NCI-H510A (cell line): Measurements from ENCODE around the gene NARS2.
"Not testable (repeated sequence)": the region's sequence is repeated elsewhere in the genome, so short reads cannot be mapped to it uniquely, and the experiment has no call there.

Experiments
- DNase-seq: peaks from one replicate; lab custom pipeline; 2025; lab: John Stamatoyannopoulos, UW

Gene NARS2

DNA sequence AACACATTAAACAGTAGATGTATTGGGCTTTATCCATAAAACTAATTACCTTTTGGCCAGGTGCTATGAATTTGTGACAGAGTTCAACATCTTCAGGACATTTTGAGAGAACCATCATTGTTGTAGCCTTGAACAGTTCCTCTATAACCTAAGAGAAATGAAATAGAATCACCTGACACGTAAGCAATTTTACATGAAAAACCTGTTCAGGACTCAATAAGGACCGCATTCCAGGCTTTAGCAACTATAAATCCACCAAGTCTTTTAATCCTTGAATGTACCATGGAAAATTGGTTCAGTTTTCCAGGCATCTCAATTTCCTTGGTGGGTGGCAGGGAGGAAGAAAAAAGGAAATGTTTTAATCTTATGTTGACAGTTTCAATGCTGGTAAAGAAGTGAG, 96.1 kb downstream of the NARS2 start:
- no peak for DNase-seq

DNA sequence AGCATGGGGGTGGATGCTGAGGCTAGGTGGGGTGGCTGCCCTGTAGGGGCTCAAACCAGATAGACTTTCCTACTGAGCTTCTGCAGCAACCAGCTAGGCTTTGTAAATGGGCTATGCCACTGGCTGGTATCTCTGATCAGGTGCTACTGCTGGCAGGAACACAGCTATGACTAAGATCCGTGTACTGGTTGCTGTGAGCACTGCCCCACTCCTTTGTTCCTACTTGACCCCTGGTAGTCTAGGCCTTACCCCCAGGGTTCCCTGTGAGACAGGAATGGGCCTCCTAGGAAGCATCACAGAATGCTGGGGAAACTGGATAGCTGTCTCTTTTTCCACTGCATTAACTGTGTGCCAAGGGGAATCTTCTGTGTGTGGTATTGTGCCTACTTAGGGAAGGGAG, 98.6 kb downstream of the NARS2 start:
- DNase-seq, result no peak

DNA sequence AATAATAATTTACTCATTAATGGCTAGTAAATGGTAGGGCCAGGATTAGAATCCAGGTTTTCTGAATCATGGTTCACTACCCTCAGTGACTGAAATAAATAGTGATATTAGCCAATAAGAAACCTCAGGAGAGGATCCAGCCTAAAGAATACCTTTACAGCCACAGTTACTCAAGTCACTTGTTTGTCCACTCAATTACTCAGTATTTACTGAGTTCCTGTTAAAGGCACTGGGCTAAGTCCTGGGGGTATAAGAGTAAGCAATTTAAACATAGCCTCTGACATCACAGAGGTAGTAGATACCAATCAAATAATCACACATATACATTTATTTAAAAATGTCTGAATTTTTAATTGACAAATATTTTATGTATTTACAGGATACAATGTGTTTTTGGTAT, 100.2 kb downstream of the NARS2 start:
- DNase-seq, result no peak

DNA sequence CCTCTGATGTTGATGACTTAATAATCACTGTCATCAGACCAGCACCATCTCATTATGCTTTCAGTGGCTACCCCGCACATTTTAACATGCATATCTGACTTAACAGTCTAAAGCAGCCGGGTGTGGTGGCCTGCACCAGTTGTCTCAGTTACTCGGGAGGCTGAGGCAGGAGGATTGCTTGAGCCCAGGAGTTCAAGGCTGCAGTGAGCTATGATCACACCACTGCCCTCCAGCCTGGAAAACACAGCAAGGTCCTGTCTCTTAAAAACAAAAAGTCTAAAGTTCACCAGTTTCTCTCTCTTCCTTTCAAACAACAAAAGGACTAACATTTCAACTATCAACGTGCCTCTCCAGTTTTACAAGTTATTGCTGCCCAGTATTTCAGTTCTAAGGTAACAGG, 101.8 kb downstream of the NARS2 start:
- no peak for DNase-seq

DNA sequence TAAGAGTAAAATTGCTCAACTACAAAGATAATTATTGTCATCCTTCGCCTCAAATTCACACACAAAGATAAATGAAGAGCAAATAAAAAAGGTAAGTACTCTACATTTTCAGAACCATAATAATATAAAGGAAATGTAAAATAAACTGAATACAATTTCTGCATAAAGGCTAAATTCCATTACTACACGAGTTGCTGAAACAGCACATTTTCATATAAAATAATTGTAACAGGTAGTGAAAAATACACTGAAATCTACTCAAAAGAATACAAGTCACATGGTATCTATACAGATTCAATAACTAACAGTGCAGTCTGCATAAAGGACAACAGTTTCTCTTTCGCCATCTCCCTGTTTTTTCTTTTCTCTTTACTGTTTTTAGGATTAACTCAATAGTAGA, 102.3 kb downstream of the NARS2 start:
- no peak for DNase-seq

DNA sequence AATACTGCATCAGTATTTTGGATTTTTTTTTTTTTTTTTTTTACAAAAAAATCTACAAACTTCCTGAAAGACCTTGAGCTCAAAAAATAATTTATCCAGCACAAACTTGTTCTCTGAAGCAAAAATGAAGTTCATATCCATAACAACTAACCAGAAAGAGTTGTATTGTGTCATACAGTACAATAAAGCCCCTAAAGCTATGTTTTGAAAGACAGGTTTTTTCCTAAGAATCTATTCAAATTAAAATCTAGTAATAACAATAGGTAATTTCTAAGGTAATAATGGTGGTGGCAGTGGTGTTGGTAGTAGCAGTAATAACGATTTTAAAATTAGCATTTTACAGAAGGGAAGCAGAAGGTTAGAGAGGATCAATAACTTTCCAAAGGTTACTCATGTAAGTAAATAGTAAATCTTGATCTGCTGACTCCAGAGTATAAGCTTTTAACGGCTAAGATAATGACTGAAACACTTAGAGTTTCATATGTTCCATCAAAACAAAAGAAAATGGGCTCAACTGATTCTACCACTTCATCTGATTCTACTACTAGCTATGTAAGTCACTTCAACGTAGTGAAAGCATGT, 103.7 kb downstream of the NARS2 start:
- DNase-seq, result no peak

DNA sequence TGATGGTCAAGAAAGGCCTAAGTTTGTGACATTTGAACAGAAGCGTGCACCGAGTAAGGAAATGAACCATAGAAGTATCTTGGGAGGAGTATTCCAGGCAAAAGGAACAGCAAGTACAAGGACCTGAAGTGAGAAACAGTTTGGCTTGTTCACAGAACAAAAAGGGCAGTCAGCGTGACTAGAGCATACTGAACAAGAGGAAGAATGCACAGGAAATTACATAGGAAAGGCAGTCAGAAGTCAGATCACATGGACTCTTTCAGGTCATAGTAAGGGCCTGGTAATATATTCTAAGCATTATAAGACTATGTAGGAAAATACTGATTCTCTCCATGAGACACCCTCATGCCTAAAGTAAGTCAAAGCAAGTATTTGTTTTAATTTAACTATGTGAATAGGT, 104.8 kb downstream of the NARS2 start:
- no peak for DNase-seq

DNA sequence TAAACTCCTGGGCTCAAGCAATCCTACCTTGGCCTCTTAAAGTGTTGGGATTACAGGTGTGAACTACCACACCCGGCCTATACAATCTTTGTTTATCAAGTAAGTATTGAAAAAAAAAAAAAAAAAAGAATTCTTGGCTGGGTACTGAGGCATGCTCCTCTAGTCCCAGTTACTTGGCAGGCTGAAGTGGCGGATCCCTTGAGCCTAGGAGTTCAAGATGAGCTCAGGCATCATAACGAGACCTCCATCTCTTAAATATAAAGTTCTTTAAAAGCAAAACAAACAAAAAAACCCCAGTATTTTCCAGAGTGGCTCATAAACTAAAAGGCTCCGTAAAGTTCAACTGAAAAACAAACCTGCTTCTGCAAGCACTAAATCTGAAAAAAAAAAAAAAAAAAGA, 106.7 kb downstream of the NARS2 start:
- no peak for DNase-seq

DNA sequence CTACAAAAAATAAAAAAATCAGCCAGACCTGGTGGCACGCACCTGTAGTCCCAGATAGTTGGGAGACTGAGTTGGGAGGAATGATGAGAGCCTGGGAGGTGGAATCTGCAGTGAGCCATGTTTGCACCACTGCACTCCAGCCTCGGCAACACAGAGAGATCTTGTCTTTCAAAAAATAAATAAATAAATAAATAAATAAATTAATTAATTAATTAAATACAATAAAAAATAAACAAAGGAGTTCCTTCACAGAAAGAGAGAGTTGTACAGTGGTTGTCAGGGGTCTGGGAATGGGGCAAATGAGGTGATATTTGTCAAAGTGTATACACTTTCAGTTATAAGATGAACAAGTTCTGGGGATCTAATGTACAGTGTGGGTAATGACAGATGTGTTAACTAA, 107.3 kb downstream of the NARS2 start:
- no peak for DNase-seq

DNA sequence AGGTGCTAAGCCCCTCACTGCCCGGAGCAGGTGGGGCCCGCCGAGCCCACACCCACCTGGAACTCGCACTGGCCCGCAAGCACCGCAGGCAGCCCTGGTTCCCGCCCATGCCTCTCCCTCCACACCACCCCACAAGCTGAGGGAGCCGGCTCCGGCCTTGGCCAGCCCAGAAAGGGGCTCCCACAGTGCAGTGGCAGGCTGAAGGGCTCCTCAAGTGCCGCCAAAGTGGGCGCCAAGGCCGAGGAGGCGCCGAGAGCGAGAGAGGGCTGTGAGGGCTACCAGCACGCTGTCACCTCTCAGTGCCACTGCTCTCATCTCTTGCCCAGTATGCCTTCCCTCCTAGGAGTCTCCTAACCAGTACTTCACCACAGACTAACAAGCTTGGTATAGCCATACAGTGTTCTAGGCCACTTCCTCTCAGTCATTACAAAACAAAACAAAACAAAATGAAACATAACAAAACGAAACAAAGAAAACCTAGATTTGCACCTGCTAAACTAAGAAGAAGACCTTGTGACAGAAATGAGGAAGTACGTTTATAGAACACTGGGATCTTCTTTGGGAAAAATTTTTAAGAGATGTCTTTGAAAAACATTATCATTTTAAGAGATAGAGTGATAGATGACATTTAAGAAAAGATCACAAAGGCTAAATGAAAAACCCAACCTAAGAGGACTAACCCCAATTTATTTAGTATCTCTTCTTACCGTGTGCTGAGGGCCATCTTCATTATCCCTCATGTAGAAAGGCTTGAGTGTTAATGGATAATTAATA, 109.3 kb downstream of the NARS2 start:
- DNase-seq, result no peak

DNA sequence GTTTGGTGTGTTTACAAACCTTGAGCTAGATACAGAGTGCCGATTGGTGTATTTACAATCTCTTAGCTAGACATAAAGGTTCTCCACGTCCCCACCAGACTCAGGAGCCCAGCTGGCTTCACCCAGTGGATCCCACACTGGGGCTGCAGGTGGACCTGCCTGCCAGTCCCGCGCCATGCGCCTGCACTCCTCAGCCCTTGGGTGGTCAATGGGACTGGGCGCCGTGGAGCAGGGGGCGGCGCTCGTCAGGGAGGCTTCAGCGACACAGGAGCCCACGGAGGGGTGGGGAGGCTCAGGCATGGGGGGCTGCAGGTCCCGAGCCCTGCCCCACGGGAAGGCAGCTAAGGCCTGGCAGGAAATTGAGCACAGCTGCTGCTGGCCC, 109.9 kb downstream of the NARS2 start:
- DNase-seq, result not testable (repeated sequence)

DNA sequence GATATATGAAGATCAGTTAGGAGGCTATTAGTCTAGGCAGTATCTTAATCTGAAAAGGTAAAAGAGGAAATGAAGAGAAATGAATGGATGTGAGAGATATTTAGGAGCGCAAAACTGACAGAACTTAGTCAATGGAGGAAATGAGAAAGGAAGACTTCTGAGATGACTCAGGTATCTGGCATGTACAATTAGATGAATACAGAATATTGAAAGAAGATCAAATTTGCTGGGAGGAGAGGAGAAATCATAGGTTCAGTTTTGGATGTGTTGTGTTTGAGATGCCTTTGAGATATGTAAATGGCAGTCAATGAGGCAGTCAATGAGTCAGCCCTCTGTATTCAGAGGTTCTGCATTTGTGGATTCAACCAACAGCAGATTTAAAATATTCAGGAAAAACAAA, 114.2 kb downstream of the NARS2 start:
- no peak for DNase-seq

DNA sequence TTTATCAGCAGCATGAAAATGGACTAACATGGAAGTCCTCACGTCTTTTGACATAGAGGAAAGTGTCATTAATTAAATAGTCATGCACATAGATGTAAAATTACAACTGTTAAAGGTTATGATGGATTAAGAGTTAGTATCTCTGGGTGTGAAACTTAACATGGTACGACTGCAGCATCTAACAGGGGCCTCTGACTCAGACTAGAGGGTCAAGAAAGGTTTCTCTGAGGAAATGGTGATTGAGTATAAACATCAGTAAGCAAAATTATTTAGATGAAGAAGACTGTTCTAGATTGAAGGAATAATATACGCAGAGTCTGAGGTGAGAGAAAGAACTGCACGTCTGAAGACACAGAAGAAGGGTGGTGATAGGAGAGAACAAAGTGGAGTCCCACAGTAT, 114.9 kb downstream of the NARS2 start:
- no peak for DNase-seq

DNA sequence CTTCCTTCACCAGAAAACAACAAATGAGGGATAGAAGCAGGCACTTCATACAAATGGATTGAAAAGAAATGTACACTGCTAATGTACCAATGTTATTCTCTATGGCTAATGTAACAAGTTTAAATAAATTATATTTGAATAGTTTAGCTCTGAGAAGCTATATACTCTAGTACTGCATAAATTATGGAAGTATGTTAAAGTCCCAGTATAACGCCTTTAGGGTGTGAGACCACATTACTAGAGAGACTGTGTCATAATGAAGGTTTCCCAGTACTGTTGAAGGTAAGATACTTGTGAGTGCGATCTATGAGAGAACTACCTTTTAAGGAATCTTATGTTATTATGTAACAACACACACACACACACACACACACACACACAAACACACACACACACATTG, 117.2 kb downstream of the NARS2 start:
- no peak for DNase-seq

DNA sequence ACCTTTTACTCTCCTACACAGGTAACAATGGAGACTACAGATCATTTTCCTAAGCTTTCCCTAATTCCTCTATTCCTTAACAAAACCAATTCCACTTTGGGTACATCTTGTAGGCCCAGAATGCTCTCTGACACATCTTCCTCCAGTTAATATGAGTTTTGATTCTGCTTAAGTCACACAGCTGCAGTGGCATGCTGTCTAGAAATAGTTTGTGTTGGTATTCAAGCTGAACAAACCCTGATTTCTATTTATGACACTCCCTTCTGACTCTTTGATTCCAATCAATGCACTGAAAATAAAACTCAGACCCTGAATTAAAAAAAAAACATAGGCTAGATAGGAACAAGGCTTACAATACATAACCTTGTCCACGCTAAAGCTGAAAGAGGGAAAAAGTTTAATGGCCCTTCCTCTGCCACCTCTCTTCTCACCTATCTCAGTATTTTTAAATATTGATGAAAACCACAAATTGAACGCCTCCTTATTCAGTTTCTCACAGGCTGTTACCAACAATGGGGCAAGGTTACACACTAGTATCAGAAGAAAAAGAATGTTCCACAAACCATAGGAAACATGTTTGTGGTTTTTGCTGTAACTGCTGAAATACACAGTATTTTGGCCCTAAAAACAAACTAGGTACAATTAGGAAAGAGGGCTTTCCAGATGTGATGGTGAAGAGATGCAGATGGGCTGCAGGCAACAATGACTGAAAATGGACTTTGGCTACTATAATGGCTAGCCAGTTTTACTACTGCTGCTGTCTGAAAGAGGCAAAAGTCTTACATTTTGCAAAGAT, 121.3 kb downstream of the NARS2 start:
- no peak for DNase-seq

DNA sequence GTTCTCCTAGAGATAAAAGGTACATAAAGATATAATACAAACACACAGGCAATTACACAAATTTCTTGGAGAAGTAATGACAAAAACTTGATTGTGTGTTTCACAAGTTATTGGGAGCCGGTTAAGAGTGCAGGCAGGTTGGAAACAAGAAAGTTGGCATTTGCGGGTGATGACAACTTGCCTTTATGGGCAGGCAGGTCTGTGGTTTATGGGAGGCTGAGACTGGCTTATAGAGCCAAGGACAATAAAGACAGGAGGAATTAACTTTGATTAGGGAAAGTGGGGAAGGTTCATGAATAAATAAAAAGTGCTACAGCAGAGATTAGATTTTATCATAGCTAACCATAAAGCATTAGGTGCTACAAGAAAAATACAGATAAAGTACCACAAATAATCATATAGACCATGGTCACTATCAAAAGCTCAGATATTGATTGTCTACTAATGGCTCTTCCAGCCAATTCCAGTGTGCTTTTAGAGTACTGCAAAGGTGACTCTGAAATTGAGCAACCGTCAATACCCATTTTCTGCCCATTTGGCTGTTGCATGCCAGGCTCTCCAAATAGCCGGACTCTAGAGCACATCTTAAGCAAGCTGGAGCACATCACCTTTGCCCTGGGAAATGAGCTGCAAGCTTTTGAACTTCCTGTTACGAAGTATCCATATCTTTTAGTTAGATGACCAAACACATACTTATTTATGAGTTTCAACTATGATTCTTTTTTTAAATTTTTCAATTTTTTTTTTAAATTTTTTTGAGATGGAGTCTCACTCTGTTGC, 123.1 kb downstream of the NARS2 start:
- no peak for DNase-seq

DNA sequence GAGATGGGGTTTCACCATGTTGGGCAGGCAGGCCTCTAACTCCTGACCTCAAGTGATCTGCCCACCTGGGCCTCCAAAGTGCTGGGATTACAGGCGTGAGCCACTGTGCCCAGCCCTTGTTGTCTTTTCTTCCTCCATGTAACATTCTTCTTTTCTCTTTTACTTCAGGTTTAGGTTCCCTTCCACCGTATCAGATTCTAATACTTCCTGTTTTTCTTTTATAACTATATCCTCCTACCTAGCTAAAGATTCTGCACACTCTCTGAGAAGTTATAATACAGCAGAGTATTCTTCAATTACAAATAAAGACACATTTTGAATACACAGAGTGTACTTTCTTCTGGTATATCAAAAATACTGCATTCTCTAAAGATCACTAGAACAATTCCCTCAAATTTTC, 123.8 kb downstream of the NARS2 start:
- no peak for DNase-seq

DNA sequence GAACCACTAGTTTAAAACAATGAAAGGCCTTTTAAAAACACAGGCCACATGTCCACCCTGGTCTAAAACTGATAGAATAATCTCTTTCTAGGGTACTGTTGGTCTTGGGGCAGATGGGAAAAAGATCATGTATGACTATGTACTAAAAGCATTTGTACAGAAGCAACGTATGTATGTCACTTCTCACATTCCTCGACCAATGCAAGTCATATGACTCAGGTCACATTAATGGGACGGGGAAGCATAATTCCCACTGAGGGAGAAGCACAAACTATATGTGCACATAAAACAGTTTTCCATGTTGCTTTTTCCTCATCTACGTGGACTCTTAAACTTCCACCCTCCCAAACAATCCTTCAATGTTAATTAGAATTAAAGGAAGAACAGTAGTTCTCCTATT, 124.8 kb downstream of the NARS2 start:
- no peak for DNase-seq

DNA sequence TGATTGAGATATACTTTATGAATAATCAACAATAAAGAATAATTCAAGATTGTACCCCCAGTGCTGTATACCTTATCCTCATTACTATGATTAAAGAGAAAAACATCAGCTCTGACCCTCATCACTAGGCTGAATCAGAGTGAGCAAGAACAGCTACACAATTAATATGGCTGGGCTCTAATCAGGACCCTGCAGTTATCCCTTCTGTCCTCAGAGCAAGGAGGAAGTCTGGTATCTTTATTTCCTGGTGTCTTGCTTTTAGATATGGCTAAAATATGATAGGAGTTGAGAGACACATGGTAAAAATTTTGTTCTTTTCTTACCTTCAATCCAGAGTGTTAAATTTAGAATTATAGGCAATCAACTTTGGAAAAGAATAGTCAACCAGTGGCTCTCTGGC, 128.5 kb downstream of the NARS2 start:
- DNase-seq, result no peak

DNA sequence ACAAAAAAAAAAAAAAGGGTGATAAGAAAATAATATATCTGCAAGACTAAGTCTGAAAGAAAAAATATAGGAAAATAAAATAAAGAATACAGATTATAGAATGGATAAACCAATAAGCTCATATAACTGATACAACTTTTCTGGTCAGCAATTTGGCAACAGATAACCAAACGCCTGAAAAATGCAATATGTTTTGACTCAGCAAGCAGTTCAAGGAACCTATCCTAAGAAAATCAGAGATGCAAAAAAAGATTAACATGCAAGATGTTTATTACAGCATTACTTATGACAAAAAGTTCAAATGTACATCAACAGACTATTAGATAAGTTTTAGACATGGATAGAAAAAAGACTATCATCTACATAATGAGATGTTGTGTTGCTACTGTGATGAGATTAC, 129.9 kb downstream of the NARS2 start:
- no peak for DNase-seq

DNA sequence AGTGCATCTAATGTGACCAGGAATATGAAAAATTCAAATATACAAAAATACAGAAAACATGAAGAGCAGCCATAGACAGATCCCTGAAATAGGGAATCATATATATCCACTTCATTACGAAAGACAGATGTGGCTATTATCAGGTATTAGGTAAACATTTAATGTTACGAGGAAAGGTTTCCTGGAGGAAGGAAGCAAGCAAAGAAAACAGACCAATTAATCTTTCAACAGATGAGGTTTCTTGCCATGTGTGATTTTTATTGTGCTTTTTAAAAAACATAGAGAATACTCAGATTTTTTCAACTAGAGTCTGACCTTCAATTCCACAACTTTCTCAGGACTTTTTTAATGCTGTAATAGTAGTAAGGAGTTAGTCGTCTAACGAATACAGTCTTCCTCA, 132.7 kb downstream of the NARS2 start:
- DNase-seq, result no peak

DNA sequence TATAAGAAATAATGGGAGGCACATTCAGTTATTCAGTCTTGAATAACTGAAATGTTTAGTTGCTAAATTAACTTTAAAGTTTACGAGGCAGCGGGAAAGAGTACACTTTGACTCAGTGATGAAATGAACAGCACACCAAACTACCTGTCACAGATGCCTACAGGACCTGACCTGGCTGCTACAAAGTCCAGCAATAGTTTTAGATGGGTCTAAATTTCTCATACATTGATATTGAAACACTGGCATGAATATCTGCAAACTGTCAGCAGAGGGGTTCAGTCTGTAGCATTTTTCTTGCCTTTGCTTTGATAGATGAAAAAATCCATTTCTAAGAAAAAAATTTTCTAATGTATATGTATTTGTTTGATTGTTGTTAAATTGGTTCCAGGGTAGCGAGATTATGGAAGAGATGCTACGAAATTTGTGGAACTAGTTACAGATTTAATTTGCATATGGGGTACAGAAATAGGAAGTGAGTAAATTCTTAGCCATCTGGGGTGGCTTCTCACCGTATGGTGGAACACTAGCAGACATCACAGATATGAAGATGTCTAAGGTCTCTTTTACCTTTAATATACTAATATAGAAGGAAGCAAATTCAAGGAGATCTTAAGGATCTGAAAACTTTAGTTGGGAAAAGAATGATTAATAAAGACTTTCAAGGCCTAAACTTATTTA, 136.2 kb downstream of the NARS2 start:
- no peak for DNase-seq
